Neural progenitor cell (in vitro differentiated cells): ENCODE data around the gene CLDN1.

Experiments
- CTCF ChIP-seq: fragments of 200-600 bp; sonication (generic); IDR thresholded peaks from 2 replicates; pipeline ENCODE4 v1.5.1; 2017; ENCODE audit warnings: antibody characterized with exemption, mild to moderate bottlenecking
- EZH2 ChIP-seq: fragments of 200-600 bp; sonication (generic); IDR thresholded peaks from 2 replicates; pipeline ENCODE4 v1.6.1; 2017; ENCODE audit warnings: antibody characterized with exemption, mild to moderate bottlenecking, moderate library complexity
- EZH2phosphoT487 ChIP-seq: fragments of 200-600 bp; sonication (generic); IDR thresholded peaks from 2 replicates; pipeline ENCODE4 v1.6.1; 2017; ENCODE audit warnings: antibody characterized with exemption

GRCh38 chr3:190345027-190345821 is 23.0 kb upstream of the CLDN1 start:
- TF ChIP-seq CTCF (no peak), EZH2 (no peak), EZH2phosphoT487 (no peak)
